DMS114 treated with DMSO at 0.1 percent for 48 hours (cell line): ENCODE measurements around the gene RHCG.
A peak's percentile ranks its signal among the peaks of the same experiment; 100 is the strongest.
"Not testable (repeated sequence)": the region's sequence is repeated elsewhere in the genome, so short reads cannot be mapped to it uniquely, and the experiment has no call there.

Experiments used
- DNase-seq: peaks from one replicate; lab custom pipeline; 2025; ENCODE audit not compliant: unreplicated experiment; lab: John Stamatoyannopoulos, UW

RHCG gene

DNA sequence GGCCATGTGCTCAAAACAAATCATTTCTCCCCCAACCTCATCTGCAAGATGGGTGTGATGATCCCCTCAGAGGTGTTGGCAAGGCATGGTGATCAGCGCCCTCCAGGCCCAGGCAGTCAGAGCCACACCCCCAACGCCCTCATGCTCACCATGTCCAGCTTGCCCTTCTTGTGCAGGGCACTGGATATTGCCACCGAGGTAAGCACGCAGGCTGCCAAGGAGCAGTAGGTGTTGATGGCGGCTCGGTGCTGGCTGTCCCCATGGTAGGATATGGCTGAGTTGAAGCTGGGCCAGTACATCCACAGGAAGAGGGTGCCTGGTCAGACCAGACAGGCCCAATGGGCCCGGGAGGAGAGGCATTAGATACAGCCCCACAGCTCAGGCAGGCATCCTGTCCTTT, 17.2 kb downstream of the RHCG start:
- DNase-seq: no peak

DNA sequence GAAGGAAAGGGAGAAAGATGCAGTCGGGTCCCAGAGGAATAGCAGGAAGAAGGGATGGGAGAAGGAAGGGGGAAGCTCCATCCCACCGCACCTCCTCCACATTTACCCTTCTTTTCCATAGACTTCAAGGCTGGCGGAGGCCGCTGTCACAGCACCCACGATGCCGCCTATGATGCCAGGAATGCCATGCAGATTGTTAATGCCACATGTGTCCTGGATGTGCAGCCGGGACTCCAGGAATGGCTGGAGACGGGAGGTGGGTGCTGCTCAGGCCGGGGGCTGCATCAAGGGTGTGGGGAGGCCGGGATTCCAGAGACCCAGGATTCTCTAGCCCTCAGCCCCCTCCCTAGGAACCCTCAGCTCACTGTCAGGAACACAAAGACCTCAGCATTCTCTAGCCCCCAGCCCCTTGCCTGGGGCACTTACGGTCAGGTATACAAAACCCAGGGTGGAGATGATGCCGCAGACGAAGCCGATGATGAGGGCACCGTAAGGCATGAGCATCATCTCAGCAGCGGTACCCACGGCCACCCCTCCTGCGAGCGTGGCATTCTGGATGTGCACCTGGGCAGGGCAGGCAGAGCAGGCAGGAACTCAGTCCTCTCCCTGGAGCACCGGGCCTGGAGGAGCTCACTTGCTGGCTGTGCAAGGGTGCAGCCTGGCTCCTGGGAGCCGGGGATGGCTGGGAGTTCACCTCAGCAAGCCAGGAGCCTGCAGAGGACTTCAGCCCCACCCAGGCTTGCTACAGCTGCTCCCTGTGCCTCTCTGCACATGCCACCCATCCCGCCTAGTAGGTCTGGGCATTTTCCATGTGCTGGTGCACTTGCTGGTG, 18.8 kb downstream of the RHCG start:
- no peak for DNase-seq

DNA sequence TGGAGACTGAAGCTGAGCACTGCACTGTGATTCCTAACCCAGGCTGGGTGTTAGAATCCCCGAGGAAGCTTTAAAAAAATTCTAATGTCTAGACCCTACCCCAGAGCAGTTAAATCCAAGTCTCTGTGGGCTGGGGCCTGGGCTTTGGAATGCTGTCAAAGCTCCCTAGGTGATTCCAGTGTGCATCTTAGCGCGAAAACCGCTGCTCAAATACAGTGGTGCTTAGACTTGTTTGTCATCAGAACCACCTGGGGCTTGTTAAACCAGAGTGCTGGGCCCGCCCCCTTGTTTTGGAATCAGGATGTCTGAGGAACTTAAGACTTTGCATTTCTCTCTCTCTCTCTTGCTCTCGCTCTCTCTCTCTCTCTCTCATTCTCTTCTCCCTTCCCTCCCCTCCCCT, 20.7 kb downstream of the RHCG start:
- DNase-seq: no peak

DNA sequence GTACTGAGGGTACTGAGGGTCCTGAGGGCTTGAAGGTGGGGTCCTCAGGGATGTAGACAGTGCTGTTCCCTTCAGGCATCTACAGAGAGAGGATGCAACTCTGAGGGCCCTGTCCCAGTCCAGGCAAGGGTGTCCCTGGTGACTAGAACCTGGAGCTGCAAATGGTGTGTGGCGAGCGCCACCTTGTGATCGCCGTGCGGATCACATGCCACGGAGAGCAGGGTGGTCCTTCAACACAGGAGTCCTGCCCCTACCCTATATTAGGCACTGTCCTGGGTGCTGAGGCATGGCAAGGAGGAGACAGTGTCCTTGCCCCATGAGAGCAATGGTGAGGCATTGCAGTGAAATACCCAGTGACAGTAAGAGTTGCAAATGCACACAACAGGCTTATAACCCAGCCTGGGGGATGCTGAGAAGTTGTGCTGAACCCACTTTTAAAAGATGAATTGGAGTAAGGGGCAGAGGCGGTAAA, 23.6 kb downstream of the RHCG start:
- DNase-seq: peak; percentile 60

DNA sequence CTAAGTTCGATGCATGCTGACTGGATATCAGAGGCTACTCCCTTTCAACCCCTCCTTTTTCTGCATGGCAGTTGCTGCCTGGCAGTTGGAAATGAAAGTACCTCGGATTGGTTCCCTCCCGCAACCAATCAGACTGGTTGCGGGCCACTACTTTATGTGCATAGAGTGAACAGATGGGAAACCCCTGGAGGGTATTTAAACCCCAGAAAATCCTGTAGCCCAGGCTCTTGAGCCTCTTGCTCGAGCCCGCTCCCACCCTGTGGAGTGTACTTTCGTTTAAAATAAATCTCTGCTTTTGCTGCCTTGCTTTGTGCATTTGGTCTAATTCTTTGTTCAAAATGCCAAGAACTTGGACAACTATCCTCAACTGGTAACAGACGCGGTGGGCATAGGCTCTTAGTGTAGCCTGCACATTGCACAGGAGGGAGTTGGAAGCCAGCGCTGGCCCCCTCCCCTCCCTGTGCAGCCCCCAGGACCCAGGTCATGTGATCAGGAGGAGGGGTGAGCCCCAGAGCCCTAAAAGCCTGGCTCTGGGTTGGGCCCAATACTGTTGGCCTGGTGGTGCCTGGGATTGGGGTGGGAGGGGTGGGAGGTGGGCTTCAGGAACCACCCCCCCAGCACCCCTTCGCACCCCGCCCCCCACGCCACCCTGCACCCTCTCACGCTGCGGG, 26.8 kb downstream of the RHCG start:
- no peak for DNase-seq

DNA sequence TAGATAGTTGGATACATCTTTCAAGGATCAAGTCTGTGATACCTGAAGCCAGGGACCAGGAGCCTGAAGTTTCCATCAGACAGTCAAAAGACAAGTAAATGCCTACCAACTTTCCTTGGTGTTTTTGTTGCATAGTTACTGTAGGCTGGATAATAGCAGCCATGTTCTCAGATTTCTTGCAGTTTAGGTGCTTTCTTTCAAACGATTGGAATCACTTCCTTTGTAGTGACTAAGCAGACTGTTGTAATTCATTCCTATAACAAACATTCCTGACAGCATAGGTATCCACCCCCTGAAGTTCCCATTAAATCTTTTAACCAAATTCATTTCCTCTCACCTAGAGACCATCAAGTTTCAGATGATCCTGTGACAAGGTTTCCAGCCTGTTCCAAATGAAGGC, 27.6 kb downstream of the RHCG start:
- not testable (repeated sequence) for DNase-seq

DNA sequence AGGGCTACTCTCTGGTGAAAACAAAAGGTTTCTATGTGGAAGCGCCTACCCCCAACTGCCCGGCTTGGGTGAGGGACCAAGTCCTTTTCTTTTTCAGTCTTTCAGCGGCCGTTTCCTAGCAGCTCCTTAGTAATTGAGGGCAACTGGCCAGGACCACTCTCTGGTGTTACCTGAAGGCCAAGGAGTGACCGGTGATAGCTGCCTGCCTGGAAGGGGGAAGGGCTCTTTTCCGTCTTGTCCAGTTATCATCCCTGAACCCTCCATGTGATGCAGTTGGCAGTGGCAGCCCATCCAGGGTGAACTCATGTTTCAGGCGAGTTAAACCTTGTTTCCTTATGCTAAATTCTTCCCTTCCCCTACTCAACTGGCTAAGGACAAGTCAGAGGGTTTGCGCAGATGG, 33.3 kb downstream of the RHCG start:
- DNase-seq: no peak

DNA sequence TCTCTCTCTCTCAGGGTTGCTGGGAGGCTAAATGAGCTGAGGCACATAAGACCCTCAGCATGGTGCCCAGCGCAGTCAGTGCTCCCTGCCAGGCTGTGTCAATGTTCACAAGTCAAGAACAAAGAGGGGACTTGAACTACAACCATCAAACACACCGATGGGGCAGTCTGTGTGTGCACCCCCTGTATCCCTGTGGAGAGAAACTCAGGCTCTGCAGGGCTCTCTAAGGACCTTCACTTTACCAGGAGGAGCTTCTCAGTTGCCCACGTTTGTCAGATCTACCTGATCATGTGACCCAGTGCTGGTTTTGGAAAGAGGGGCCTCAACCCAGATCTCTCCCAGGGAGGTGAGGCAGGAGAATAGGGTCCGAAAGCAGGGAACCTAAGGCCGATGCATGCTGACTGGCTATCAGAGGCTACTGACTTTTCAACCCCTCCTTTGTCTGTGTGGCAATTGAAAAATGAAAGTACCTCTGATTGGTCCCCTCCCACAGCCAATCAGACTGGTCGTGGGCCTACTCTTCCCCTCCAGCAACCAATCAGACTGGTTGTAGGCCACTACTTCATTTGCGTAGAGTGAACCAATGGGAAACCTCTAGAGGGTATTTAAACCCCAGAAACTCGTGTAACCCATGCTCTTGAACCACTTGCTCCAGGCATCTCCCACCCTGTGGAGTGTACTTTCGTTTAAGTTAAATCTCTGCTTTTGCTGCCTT, 34.0 kb downstream of the RHCG start:
- DNase-seq: no peak

DNA sequence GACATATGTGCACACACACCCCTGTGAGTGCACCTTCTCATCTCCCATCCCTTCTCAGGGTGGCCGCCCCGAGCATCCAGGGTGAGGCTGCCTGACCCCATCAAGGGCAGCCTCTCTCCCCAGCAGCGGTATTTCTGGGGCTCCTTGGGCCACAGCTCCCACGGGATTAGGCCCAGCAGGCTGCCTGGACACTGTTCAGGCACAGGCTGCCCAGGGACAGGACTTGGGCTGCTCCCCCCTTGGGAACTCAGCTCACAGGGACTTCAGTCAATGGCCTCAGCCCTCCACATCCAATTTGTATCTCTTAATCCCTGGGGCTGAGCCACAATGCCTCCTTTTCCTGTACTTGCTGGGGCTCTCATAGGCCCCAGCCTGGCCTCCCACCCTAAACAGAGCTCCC, 35.0 kb downstream of the RHCG start:
- no peak for DNase-seq

DNA sequence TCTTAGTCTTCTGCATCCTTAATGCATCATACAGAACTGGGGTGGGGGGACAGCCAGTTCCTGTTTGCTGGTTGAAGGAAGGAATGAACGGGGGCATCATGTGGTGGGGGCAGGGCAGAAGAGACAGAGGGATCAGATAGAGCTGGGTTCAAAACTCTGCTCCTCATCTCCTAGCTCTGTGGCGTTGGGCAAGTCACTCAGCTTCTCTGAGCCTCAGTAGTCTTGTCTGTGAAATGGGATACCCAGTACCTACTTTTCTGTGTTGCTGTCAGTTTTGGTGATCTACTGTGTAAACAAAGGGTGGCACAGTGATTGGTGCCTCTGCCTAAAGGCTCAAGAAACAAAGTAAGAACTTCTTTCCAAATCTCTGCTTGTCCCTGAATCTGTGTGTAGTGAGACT, 36.3 kb downstream of the RHCG start:
- no peak for DNase-seq

DNA sequence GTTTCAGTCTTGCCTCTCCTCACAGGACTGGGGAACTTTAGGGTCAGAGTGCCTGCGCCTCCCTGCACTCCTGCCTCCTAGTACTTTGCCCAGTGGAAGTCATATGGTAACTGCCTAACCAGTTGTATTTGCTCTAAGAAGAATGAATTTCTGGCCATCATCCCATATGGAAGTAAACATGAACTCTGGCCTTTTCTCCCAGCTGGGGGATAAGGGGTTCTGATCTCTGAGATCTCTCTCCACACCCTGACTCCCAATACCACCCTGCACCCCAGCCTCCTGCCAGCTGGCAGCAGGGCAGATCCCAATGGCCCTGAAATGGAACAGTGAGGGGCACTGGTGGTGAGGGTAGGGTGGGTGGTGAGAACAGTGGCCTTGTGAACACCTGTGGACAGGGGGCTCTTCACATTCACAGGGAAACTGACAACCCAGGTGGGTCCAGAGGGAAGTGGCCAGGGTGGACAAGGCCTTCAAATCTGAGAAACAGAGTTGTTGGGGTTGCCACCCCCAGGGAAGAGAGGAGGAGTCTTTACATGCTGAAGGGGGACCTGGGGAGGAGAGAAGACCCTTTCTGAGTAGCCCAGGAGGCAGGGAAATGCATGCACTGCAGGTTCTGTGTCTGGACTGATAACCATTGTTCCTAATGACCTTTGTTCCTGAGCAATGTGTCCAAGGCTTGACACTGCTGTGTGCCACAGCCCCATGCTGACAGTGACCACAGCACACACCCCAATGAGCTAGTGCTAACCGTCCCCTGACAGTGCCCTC, 36.9 kb downstream of the RHCG start:
- DNase-seq: no peak

DNA sequence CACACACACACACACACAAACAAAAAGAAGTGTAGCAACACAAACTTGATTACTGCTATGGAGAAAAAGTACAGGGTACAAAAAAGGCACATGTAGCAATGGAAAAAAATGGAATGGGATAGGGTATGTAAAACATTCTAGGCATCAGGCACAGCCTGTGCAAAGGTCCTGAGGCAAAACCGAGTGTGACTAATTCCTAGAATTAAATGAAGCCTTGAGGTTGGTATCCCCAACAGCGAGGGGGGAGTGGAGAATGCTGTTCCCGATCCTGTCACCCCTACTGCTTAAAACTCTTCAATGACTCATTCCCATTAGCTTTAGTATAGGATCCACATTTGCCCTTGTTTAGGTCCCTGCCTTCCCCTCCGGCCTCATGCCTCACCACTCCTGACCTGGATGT, 37.9 kb downstream of the RHCG start:
- DNase-seq: no peak

DNA sequence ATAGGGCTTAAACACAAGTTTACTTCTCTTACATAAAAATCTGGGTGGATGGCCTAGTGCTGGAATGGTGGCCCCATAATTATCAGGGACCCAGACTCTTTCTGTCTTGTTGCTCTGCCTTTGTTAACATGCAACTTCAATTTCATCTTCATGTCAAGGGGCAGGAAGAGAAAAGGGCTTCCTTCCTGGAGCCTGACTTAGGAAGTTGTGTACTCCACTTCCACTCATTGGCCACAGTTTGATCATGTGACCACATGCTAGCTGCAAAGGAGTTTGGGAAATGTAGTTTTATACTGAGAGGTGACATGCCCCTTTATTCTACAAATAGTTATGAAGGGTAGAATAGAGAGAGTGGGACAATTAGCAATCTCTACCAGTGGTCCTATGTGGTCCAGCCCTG, 39.3 kb downstream of the RHCG start:
- peak; percentile 52 for DNase-seq

DNA sequence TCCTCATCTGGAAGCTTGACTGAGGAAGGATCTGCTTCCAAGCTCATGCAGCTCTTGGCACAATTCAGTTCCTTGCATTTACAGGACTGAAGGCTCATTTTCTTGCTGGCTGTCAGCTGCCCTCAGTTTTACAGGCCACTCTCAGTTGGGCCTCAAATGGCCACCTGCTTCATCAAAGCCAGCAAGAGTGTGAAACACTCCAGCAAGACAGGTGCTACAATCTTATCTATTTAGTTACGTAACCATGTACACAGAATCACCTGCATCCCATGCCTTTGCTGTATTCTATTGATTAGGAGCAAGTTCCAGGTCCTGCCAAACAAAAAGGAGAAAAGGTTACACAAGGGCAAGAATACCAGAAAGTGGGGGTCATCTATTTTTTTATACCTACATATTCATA, 40.8 kb downstream of the RHCG start:
- no peak for DNase-seq

DNA sequence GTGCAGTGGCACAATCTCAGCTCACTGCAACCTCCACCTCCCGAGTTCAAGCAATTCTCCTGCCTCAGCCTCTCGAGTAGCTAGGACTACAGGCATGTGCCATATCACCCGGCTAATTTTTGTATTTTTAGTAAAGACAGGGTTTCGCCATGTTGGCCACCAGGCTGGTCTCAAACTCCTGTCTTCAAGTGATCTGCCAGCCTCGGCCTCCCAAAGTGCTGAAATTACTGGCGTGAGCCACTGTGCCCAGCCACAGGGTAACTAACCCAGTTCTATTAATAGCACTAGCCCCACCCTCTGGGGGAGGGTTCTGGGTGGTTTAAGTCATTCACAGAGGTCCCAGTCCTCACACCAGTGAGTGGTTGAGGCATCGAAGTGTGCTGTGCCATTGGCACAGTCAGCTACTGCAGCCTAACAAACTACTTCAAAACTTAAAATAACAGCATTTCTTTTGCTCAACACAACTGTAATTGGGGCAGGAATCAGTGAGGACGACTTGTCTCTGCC, 44.0 kb downstream of the RHCG start:
- DNase-seq: no peak

DNA sequence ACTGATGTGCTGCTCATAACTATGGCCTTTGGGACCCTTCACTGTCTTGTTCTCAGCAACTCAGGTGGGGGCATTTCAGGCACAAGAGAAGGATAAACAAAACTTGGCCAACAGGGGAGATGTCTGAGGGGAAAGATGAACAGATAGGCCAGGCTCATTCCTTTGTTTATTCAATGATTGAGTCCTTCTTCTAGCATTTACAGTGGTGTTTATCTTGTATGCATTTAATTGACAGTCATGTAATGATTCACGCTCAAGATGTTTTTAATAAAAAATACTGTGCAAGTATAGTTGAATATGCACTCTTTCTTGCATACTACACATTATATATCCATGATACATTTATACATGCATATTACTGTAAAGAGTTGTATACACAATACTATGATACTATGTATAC, 44.5 kb downstream of the RHCG start:
- no peak for DNase-seq

DNA sequence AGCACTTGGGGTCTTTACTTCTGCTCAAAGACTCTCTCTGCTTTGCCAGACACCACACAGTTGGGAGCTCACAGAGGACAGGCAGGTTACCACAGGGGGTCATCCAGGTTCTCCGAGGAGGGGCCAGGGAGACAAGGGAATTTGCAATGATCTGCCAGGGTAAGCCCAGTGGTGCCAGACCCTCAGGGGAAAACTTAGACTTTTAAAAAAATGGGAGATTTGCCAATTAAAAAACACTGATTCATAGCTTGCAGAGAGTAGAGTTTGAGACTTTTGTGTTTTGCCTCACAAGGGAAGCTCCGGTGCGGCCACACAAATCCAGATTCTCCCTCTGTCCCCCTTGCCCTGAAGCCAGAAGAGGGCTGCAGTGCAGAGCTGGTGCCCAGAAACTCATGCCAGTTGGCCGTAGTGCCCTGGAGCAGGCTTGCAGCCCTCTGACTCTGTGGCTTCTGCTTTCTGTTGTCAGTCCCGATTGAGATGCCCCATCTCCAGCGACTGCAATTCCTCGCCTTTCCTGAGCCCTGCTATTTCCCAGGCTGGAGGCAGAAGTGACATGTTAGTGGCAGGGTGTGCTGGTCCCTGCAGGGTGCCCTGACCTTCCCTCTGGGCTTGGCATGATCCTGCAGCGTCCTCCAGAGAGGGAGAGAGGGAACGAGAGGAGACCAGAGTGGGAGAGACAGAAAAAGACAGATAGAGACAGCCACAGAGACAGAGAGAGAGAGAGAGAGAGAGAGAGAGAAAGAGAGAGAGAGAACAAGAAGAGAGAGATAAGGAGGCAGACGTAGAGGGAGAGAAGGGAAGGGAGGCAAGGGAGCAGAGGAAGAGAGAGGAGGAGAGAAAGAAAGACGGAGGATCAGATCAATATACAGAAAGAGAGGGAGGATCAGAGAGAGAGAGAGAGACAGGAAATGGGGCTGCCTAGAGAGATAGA, 46.0 kb downstream of the RHCG start:
- no peak for DNase-seq

DNA sequence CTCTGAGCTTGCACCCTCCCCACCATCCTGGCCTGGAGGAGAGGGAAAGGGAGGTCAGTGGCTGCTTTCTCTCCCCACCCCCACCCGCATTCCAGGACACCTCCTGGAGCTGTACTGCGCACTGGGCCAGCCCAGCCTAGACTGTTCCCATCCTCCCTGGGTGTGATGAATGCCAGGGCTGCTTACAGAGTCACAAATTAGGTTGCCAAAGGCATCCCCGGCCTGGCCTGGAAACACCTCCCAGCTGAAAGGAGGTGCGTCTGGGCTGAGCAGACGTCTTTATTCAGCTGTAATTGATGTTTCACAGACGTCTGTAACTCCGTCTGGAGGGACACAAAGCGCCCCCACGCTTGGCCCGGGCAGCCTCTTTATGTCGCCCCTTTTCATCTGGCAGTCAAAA, 47.6 kb downstream of the RHCG start:
- no peak for DNase-seq

DNA sequence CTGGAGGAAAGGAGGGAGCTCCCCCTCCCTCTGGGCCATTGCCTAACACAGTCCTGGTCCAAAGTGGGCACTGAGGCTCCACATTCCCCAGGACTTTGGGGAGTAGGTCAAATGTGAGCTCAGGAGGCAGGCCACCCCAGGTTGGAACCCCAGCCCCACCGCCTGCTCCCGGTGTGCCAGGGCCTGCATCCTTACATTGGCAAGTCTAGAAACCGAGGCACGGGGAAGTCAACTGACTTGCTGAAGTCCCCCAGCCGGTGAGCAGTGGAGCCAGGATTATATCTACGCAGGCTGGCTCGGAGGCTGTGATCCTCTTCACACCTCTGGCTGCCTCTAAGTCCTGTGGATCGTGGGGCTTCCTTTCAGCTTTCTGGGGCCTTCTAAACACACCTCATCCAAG, 48.7 kb downstream of the RHCG start:
- no peak for DNase-seq
